Measurements from ENCODE around the gene EIF3B. TPM values are rescaled to one million over a fixed set of nuclear protein-coding genes. Genes with fewer than 3 reads are reported as not detected.

Gene EIF3B
- total RNA-seq, 1 experiment from 2014 or later: 160 TPM

Other genes starting within 250 kb of the EIF3B start
- gene MAD1L1, start 121.9 kb upstream of the EIF3B start, total RNA-seq (2014; rRNA removed; shearing (Covaris generic)): 41.0 and 61.5 TPM in 2 replicates
- gene MRM2, start 112.6 kb upstream of the EIF3B start, total RNA-seq (2014; rRNA removed; shearing (Covaris generic)): 34.7 and 48.0 TPM in 2 replicates
- gene NUDT1, start 112.6 kb upstream of the EIF3B start, total RNA-seq (2014; rRNA removed; shearing (Covaris generic)): 47.0 and 61.2 TPM in 2 replicates
- gene SNX8, start 40.4 kb upstream of the EIF3B start, total RNA-seq (2014; rRNA removed; shearing (Covaris generic)): 9.6 and 10.0 TPM in 2 replicates
- 8.5 and 14.3 TPM in 2 replicates for gene CHST12, start 48.8 kb downstream of the EIF3B start, total RNA-seq (2014; rRNA removed; shearing (Covaris generic))
- not detected in 2 replicates for gene GRIFIN, start 121.6 kb downstream of the EIF3B start, total RNA-seq (2014; rRNA removed; shearing (Covaris generic))
- gene LFNG, start 164.9 kb downstream of the EIF3B start, total RNA-seq (2014; rRNA removed; shearing (Covaris generic)): 4.9 and 11.9 TPM in 2 replicates
- gene BRAT1, start 200.7 kb downstream of the EIF3B start, total RNA-seq (2014; rRNA removed; shearing (Covaris generic)): 18.8 and 39.0 TPM in 2 replicates
- 7.9 and 11.2 TPM in 2 replicates for gene IQCE, start 204.2 kb downstream of the EIF3B start, total RNA-seq (2014; rRNA removed; shearing (Covaris generic))

All from M059J (cell line).